Measurements from ENCODE around the gene LRP1B. TPM values are rescaled to one million over a fixed set of nuclear protein-coding genes. Genes with fewer than 3 reads are reported as not detected.

Gene LRP1B
- total RNA-seq, 4 donors from 2014 or later, result 3.3 to 11.1 (median 4.6) TPM

DNA sequence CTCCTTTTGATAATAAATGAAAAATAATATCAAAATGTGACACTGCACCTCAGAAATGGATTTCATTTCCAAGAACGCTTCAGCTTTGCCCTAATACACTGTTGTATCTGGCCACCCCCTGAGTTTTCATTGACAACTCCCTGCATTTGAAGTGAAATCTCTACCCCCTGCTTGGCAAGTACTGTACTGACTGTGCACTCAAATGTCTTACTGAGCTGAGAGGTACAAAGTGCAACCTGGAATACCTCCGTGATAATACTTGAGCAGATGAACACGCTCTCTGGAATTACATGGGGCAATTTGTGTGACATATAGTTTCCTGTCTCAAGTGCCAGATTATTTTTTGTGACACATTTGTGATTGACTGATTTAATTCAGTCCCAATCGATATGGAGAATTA is 231.1 kb downstream of the LRP1B start:
- Histone ChIP-seq H3K9me3 (no peaks in the 10 kb centered on the region), H3K27ac (no peak overlapping the region), H3K4me3 (no peak overlapping the region), H3K36me3 (no peaks in the 10 kb centered on the region), H3K27me3 (no peaks in the 10 kb centered on the region), H3K4me1 (no peaks in the 10 kb centered on the region)
- in situ Hi-C loops (cut with MboI; ENCODE audit: low sequenced_read_pairs in 4 of 4) (no loop called here), intact Hi-C loops (cut with DNase I; ENCODE audit: low total_unique reads) (no loop called here)
- DNase-seq, result no peak
- ATAC-seq, result no peak
- TF ChIP-seq POLR2A (IDR thresholded peaks at IDR 0.05), result no peak
- TF ChIP-seq, protein P1, sequence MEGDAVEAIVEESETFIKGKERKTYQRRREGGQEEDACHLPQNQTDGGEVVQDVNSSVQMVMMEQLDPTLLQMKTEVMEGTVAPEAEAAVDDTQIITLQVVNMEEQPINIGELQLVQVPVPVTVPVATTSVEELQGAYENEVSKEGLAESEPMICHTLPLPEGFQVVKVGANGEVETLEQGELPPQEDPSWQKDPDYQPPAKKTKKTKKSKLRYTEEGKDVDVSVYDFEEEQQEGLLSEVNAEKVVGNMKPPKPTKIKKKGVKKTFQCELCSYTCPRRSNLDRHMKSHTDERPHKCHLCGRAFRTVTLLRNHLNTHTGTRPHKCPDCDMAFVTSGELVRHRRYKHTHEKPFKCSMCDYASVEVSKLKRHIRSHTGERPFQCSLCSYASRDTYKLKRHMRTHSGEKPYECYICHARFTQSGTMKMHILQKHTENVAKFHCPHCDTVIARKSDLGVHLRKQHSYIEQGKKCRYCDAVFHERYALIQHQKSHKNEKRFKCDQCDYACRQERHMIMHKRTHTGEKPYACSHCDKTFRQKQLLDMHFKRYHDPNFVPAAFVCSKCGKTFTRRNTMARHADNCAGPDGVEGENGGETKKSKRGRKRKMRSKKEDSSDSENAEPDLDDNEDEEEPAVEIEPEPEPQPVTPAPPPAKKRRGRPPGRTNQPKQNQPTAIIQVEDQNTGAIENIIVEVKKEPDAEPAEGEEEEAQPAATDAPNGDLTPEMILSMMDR (IDR thresholded peaks at IDR 0.05 in 4 of 5, conservative IDR thresholded peaks at IDR 0.05 in 1 of 5), result no peak

DNA sequence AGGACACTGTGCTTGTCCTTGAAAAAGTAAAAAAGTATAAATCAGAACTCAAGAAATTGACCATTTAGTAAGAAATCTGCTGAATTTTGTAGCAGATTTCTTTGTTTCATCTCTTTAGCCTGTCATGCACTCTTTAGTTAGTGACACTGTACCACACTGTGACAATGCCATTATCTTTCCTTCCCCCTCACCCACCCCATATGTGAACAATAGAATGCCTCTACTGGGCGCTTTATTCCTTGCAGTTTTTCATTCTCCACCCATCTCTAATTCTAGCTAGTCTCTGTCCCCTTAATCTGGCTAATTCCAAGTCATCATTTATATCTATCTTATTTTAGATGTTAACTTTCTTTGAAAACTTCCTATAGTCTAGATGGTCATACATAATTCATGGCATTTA is 241.0 kb downstream of the LRP1B start:
- intact Hi-C loops (cut with DNase I; ENCODE audit: low total_unique reads) (no loop called here), in situ Hi-C loops (cut with MboI; ENCODE audit: low sequenced_read_pairs in 4 of 4) (no loop called here)
- DNase-seq (no peak), ATAC-seq (no peak)
- TF ChIP-seq, protein P1 (IDR thresholded peaks at IDR 0.05 in 4 of 5, conservative IDR thresholded peaks at IDR 0.05 in 1 of 5), result no peak
- TF ChIP-seq POLR2A (IDR thresholded peaks at IDR 0.05), result no peak
- Histone ChIP-seq H3K4me3 (no peak overlapping the region), H3K27me3 (no peaks in the 10 kb centered on the region), H3K9me3 (no peaks in the 10 kb centered on the region), H3K4me1 (no peaks in the 10 kb centered on the region), H3K36me3 (no peaks in the 10 kb centered on the region), H3K27ac (no peak overlapping the region)

DNA sequence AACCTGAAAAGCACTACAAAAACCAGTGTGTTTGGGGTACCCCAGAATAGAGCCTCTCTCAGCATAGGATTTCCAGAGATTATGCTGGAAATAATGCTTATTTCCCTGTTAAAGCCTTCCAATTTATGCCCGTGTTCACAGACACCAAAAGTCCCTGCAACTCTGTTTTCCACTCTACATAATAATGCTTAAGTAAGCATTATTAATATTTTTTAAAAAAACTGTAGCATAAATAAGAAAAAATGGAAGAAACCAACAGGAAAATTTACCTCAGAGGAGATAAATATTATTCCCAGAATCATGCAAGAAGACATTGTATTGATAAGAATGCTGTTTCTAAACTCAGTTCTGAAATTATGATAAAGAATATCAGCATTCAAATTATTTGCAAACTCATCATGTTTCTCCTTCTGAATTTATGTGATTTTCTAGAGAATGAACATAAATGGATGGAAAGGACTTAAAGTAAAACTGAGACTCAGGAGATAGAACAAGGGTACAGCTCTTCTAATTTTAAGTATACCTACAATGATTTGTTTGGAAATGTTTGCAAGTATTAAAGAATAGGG is 241.7 kb downstream of the LRP1B start:
- H3K27me3 ChIP-seq, result no peaks in the 10 kb centered on the region
- no peaks in the 10 kb centered on the region for H3K36me3 ChIP-seq
- DNase-seq, result no peak
- TF ChIP-seq, protein P1 (IDR thresholded peaks at IDR 0.05 in 4 of 5, conservative IDR thresholded peaks at IDR 0.05 in 1 of 5), result no peak
- TF ChIP-seq POLR2A (IDR thresholded peaks at IDR 0.05), result no peak
- in situ Hi-C loops (cut with MboI; ENCODE audit: low sequenced_read_pairs in 4 of 4) (no loop called here), intact Hi-C loops (cut with DNase I; ENCODE audit: low total_unique reads) (no loop called here)
- no peaks in the 10 kb centered on the region for H3K4me1 ChIP-seq
- H3K4me3 ChIP-seq, result no peak overlapping the region
- ATAC-seq, result no peak
- H3K27ac ChIP-seq, result no peak overlapping the region
- no peaks in the 10 kb centered on the region for H3K9me3 ChIP-seq

DNA sequence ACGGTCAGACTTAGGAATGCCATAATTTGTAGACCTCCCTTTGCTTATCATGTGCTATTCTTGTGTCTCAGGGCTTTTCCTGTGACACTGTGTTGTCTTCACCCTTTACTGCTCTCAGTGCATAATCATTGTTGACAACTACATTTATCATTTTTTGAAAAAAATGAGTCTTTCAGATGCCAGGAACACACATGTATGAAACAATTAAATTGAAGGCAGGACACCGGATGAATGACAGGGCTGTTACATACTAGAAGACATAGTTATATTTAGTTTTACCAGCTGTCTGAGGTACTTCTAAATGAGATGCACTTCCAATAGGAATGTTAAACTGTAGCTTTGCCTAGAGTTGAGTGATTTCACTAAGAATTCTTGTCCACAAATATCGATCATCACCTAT is 243.5 kb downstream of the LRP1B start:
- no peak for TF ChIP-seq POLR2A (IDR thresholded peaks at IDR 0.05)
- TF ChIP-seq, protein P1 (IDR thresholded peaks at IDR 0.05 in 4 of 5, conservative IDR thresholded peaks at IDR 0.05 in 1 of 5), result no peak
- Histone ChIP-seq H3K4me1 (no peaks in the 10 kb centered on the region), H3K36me3 (no peaks in the 10 kb centered on the region), H3K4me3 (no peak overlapping the region), H3K27me3 (no peaks in the 10 kb centered on the region), H3K9me3 (no peaks in the 10 kb centered on the region), H3K27ac (no peak overlapping the region)
- DNase-seq (no peak), ATAC-seq (no peak)
- intact Hi-C loops (cut with DNase I; ENCODE audit: low total_unique reads) (no loop called here), in situ Hi-C loops (cut with MboI; ENCODE audit: low sequenced_read_pairs in 4 of 4) (no loop called here)

DNA sequence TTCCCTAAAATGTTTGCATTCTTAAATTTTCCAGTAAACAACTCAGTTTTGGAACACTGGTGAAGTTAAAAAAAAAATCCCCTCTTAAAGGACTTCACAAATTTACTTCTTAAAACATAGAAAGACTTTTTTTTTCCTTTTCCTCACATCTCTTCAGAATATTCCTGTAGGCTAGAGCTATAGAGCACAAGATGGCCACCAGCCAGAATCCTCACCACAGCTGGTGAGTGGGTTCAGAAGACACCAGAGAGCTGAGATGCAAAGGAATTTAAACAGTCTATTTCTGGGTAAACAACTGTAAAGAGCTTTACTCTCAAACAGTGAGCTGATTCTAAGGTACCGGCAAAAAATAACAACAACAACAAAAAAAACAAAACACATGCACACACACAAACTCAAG is 252.8 kb downstream of the LRP1B start:
- Histone ChIP-seq H3K36me3 (no peaks in the 10 kb centered on the region), H3K4me3 (no peak overlapping the region), H3K4me1 (no peaks in the 10 kb centered on the region), H3K27me3 (no peaks in the 10 kb centered on the region), H3K9me3 (no peaks in the 10 kb centered on the region), H3K27ac (no peak overlapping the region)
- ATAC-seq, result no peak
- DNase-seq, result no peak
- TF ChIP-seq, protein P1 (IDR thresholded peaks at IDR 0.05 in 4 of 5, conservative IDR thresholded peaks at IDR 0.05 in 1 of 5), result no peak
- no peak for TF ChIP-seq POLR2A (IDR thresholded peaks at IDR 0.05)
- intact Hi-C loops (cut with DNase I; ENCODE audit: low total_unique reads), result no loop called here
- in situ Hi-C loops (cut with MboI; ENCODE audit: low sequenced_read_pairs in 4 of 4), result no loop called here
